Psoas muscle (tissue), 8 donors: ENCODE results near the gene RAX. TPM values are rescaled to one million over a fixed set of nuclear protein-coding genes. Genes with fewer than 3 reads are reported as not detected.

Experiments
- ATAC-seq, 4 donors: fragments of 200-7000 bp; cut with Tn5 transposase; one replicate each; pipeline ENCODE4 v1.9.1; 2020; ENCODE audit warnings: moderate library complexity in 3 of 4, mild to moderate bottlenecking in 2 of 4
- DNase-seq, 2 donors: peaks; one replicate each; pipeline ENCODE4 v3.0.0-alpha.2; 2020
- H3K27ac ChIP-seq: fragments of 200-600 bp; one replicate; pipeline ENCODE4 v1.8.0; 2022
- H3K27me3 ChIP-seq, 3 donors: fragments of 200-600 bp in 1 of 3; one replicate each; pipeline versions ENCODE4 v1.6.1 to v1.8.0; 2013 to 2022; ENCODE audit warnings: low read length in 2 of 3, mild to moderate bottlenecking in 2 of 3, moderate library complexity in 1 of 3; ENCODE audit not compliant: insufficient read depth in 3 of 3
- H3K36me3 ChIP-seq, 2 donors: fragments of 200-600 bp in 1 of 2; one replicate each; pipeline versions ENCODE4 v1.6.1 to v1.8.0; 2013 to 2022; ENCODE audit warnings: low read depth in 1 of 2, mild to moderate bottlenecking in 1 of 2, moderate library complexity in 1 of 2; ENCODE audit not compliant: insufficient read depth in 1 of 2
- H3K4me1 ChIP-seq: fragments of 200-600 bp; one replicate; pipeline ENCODE4 v1.8.0; 2022
- H3K4me3 ChIP-seq: fragments of 200-600 bp; one replicate; pipeline ENCODE4 v1.8.0; 2022; ENCODE audit warnings: mild to moderate bottlenecking
- H3K9me3 ChIP-seq: fragments of 200-600 bp; one replicate; pipeline ENCODE4 v1.8.0; 2022
- WGBS, 3 donors: extraction: QIAGEN DNeasy Blood & Tissue Kit; methylation state at CpG; one replicate each; pipeline versions ENCODE4 v1.1.6 to v1.1.7; 2013; 5-methylcytosine and 5-hydroxymethylcytosine counted together
- intact Hi-C, 2 donors: fragments of 100-400 bp; cut with DNase I; formaldehyde crosslinking; loops; one replicate each; pipeline versions ENCODE4 v1.11.0 to v1.14.2; 2022
- polyA plus RNA-seq, 3 donors: library from polyadenylated mRNA; stranded (reverse); fragments of 200-250 nt; gene quantifications; one replicate each; pipeline ENCODE4 v1.2.3, GENCODE V29; 2013
- total RNA-seq, 4 donors: library from RNA; stranded (reverse); fragmentation: NEBNext Ultra II Directional in 2 of 4; extraction: Animal tissue kit (Norgen Biotek cat#: 25700) in 2 of 4; gene quantifications; one replicate each; pipeline versions ENCODE4 v1.2.1 to v1.2.4, GENCODE V29; 2021 to 2023
- TF ChIP-seq, protein P1 (sequence below): fragments of 200-600 bp; IDR thresholded peaks from one replicate; pipeline ENCODE4 v1.8.0; 2022; ENCODE audit warnings: antibody characterized with exemption
- donor health status: healthy with polysubstance abuse.
- donor health status: DM: no; HTN: no; CAD: no; lungs with moderate emphysema.
- donor health status: Bipolar disorder and iron deficiency.
- donor health status: healthy.
- donor health status: DM: yes; HTN: yes; CAD: no.
- donor health status: DM: no; HTN: no; CAD: no.
- donor health status: DM: no; HTN: no; CAD: no.
- donor health status: DM: yes; HTN: yes; CAD: no.

RAX gene
- total and polyA plus RNA-seq, 7 donors, result not detected

DNA sequence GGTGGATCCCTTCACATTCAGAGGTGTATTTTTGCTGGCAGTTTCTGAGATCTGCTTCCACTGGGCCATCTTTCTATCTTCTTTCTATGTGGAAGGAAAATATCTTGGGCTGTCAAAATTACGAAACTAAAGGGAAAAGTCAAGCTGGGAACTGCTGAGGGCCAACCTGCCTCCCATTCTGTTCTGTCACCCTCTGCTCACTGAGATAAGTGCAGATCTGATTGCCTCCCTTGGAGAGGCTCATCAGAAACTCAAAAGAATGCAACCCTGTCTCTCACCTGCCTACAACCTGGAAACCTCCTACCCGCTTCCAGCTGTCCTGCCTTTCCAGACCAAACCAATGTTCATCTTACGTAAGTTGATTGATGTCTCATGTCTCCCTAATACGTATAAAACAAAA is 26.5 kb downstream of the RAX start:
- Histone ChIP-seq H3K27ac (no peak overlapping the region), H3K4me3 (no peak overlapping the region), H3K27me3 (peaks cover 0 to 24% (median 10%) of the 10 kb centered on the region in 3 donors), H3K4me1 (no peaks in the 10 kb centered on the region), H3K9me3 (no peaks in the 10 kb centered on the region), H3K36me3 (no peaks in the 10 kb centered on the region)
- no peak for ATAC-seq
- TF ChIP-seq, protein P1, sequence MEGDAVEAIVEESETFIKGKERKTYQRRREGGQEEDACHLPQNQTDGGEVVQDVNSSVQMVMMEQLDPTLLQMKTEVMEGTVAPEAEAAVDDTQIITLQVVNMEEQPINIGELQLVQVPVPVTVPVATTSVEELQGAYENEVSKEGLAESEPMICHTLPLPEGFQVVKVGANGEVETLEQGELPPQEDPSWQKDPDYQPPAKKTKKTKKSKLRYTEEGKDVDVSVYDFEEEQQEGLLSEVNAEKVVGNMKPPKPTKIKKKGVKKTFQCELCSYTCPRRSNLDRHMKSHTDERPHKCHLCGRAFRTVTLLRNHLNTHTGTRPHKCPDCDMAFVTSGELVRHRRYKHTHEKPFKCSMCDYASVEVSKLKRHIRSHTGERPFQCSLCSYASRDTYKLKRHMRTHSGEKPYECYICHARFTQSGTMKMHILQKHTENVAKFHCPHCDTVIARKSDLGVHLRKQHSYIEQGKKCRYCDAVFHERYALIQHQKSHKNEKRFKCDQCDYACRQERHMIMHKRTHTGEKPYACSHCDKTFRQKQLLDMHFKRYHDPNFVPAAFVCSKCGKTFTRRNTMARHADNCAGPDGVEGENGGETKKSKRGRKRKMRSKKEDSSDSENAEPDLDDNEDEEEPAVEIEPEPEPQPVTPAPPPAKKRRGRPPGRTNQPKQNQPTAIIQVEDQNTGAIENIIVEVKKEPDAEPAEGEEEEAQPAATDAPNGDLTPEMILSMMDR, result no peak
- intact Hi-C loops, result loop anchor here in 1 of 2 donors (5.0 kb wide), 1 partner anchor 156 kb away; no protein-coding TSS in a partner anchor
- DNase-seq, result no peak
- WGBS, 3 donors, result 35 to 61% (median 41%) methylated on average over 4 of the region's 4 CpGs

DNA sequence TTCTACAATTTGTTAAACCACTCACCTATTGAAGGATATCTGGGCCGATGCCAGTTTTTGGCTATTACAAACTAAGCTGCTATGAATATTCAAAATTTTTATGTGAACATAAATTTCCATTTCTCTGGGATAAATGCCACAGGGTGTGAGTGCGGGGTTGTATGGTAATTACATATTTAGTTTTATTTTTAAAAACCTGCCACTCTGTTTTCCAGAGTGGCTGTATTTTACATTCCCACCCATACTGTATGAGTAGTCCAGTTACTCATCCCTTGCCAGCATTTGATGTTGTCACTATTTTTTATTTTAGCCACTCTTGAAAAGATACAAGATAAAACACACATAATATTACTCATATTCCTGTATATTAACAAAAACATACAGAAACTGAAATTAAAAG is 30.3 kb downstream of the RAX start:
- no peaks in the 10 kb centered on the region for H3K9me3 ChIP-seq
- ATAC-seq, result no peak
- intact Hi-C loops, result no loop called here
- TF ChIP-seq, protein P1, result no peak
- WGBS, 3 donors, result 88 to 94% (median 91%) methylated on average over 2 of the region's 2 CpGs
- no peak overlapping the region for H3K4me3 ChIP-seq
- no peaks in the 10 kb centered on the region for H3K4me1 ChIP-seq
- no peak overlapping the region for H3K27ac ChIP-seq
- peaks cover 0 to 17% (median 10%) of the 10 kb centered on the region in 3 donors for H3K27me3 ChIP-seq
- no peak for DNase-seq
- H3K36me3 ChIP-seq, result no peaks in the 10 kb centered on the region

DNA sequence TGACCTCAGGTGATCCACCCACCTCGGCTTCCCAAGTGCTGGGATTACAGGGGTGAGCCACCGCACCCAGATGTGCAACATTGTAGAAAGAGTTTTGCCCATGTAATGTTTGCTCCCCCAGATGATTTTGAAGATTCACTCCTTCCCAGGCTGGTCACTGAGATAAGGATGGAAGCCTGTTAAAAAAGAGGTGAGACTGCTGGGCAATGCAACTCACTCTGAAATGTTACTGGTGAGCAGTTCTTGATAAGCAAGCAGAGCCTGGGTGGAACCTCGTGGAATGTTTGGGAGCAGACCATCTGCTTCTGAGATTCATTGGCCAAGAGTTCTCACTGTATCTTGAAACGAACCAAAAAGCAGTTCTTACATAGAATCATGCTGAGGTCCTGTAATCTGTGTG is 33.6 kb downstream of the RAX start:
- peaks cover 0 to under 1% (median 0%) of the 10 kb centered on the region in 3 donors for H3K27me3 ChIP-seq
- no peak overlapping the region for H3K27ac ChIP-seq
- DNase-seq (no peak), ATAC-seq (no peak)
- no peaks in the 10 kb centered on the region for H3K9me3 ChIP-seq
- no peak overlapping the region for H3K4me3 ChIP-seq
- 68 to 70% (median 69%) methylated on average over 4 of the region's 4 CpGs for WGBS, 3 donors
- intact Hi-C loops, result no loop called here
- H3K4me1 ChIP-seq, result no peaks in the 10 kb centered on the region
- H3K36me3 ChIP-seq, result no peaks in the 10 kb centered on the region
- TF ChIP-seq, protein P1, result no peak

DNA sequence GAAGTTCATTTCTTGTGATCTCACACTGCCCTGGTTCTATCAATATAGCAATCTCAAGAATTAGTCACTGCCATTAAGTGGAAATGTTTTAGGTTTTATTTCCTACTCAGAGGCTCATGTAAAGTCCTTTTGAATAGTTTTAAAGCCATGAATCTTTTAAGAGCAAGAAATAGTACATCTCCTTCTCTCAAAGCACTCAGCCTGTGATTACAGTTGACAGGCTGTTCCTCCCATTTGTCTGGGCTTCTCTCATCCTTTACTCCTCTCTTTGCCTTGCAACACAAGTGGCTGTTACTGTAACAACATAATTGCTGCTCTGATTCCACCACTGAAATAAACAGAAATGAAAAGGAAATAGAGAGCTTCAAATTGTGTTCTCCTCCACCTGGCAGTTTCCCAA is 34.9 kb downstream of the RAX start:
- Histone ChIP-seq H3K4me3 (no peak overlapping the region), H3K36me3 (no peaks in the 10 kb centered on the region), H3K9me3 (no peaks in the 10 kb centered on the region), H3K27ac (no peak overlapping the region), H3K27me3 (no peaks in the 10 kb centered on the region), H3K4me1 (no peaks in the 10 kb centered on the region)
- intact Hi-C loops, result no loop called here
- TF ChIP-seq, protein P1, result no peak
- DNase-seq (no peak), ATAC-seq (no peak)

DNA sequence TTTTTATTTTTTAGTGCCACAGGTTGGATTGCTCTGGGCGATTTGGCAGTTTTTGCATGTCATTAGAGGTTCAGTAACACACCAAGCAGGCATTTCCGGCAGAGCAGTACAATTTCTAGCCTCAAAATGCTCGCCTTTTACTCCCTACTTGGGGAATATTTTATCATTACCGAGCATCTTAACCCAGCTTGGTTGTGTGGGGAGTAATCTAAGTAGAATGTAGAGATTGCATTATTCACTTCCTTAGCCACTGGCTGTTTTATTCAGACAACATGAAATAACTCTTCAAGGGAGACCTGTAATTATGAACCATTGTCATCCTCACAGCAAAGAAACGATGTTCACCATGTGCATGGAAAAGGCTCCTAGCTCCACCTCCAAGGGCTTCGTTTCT is 40.2 kb downstream of the RAX start:
- TF ChIP-seq, protein P1, result no peak
- intact Hi-C loops, result no loop called here
- 84 to 88% (median 85%) methylated on average over 6 of the region's 6 CpGs for WGBS, 3 donors

More for the DNA sequence above, 40.2 kb downstream of the RAX start:
- ATAC-seq (no peak), DNase-seq (no peak)
- H3K9me3 ChIP-seq, result no peaks in the 10 kb centered on the region
- no peaks in the 10 kb centered on the region for H3K4me1 ChIP-seq
- no peak overlapping the region for H3K27ac ChIP-seq
- H3K4me3 ChIP-seq, result no peak overlapping the region
- no peaks in the 10 kb centered on the region for H3K36me3 ChIP-seq
- H3K27me3 ChIP-seq, result peaks cover 0 to 2% (median 0%) of the 10 kb centered on the region in 3 donors
